Vagina (tissue), 2 donors: Measurements from ENCODE around the gene FCRL2. TPM values are rescaled to one million over a fixed set of nuclear protein-coding genes. Genes with fewer than 3 reads are reported as not detected.

Experiments used
- DNase-seq, 2 donors: peaks; one replicate each; pipeline ENCODE4 v3.0.0-alpha.2; 2017; ENCODE audit errors: extremely low spot score in 2 of 2
- H3K27ac ChIP-seq: fragments of 200-600 bp; sonication (generic); one replicate; pipeline ENCODE4 v1.5.1; 2019
- H3K27me3 ChIP-seq: fragments of 200-600 bp; sonication (generic); one replicate; pipeline ENCODE4 v1.5.1; 2019
- H3K36me3 ChIP-seq, 2 donors: fragments of 200-600 bp; sonication (generic); one replicate each; pipeline ENCODE4 v1.5.1; 2017 to 2019
- H3K4me1 ChIP-seq: fragments of 200-600 bp; sonication (generic); one replicate; pipeline ENCODE4 v1.5.1; 2019
- H3K4me3 ChIP-seq, 2 donors: fragments of 200-600 bp; sonication (generic); 1 replicate in 1 of 2; 2 replicates in 1 of 2; pipeline ENCODE4 v1.5.1; 2016 to 2019
- H3K9me3 ChIP-seq: fragments of 200-600 bp; sonication (generic); one replicate; pipeline ENCODE4 v1.5.1; 2019
- CTCF ChIP-seq, 3 experiments: fragments of 450-650 bp in 2 of 3; fragments of 200-600 bp in 1 of 3; sonication (generic) in 1 of 3; IDR thresholded peaks; one replicate each; pipeline ENCODE4 v1.5.1; 2017 to 2019; ENCODE audit warnings: antibody characterized with exemption in 3 of 3, mild to moderate bottlenecking in 2 of 3, moderate library complexity in 2 of 3
- POLR2A ChIP-seq, 2 donors: fragments of 450-650 bp; IDR thresholded peaks; one replicate each; pipeline ENCODE4 v1.6.1; 2017; ENCODE audit warnings: antibody characterized with exemption in 2 of 2, mild to moderate bottlenecking in 2 of 2, moderate library complexity in 2 of 2
- POLR2AphosphoS5 ChIP-seq, 2 donors: sonication (generic); formaldehyde crosslinking; IDR thresholded peaks; one replicate each; pipeline ENCODE4 v1.9.0; 2017; ENCODE audit warnings: antibody characterized with exemption in 2 of 2, mild to moderate bottlenecking in 2 of 2, low read depth in 1 of 2; ENCODE audit not compliant: insufficient read depth in 1 of 2
- intact Hi-C: fragments of 100-400 bp; cut with DNase I; formaldehyde crosslinking; loops from one replicate; pipeline ENCODE4 v1.15.1; 2023
- total RNA-seq: library from RNA; depleted of rRNA; stranded (reverse); fragments of >200 nt; gene quantifications from one replicate; pipeline ENCODE4 v1.2.3, GENCODE V29; 2016

FCRL2 gene
- total RNA-seq, 1 donor from 2014 or later, result not detected

DNA sequence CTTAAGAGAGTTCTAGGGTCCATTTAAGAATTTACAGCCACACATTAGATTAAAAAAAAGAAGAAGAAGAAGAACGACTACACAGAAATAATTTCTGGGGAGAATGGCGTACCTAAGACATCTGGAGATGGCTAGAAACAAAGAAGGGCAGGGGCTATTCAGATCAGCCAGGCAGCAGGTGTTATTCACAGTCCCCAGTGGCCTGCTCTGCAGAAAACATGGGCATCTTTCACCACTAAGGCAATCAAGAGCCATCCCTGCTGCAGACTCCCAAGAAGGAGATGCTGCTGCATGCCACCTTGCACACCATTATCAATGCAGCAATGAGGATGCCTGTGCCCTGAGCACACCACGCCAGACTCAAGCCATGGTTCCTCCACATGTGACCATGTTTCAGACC, 7.9 kb upstream of the FCRL2 start:
- no peak overlapping the region for H3K4me3 ChIP-seq
- H3K9me3 ChIP-seq, result no peaks in the 10 kb centered on the region
- H3K27me3 ChIP-seq, result no peaks in the 10 kb centered on the region
- TF ChIP-seq POLR2A (IDR thresholded peaks at IDR 0.05) (no peak), POLR2AphosphoS5 (IDR thresholded peaks at IDR 0.05; ENCODE audit: insufficient read depth in 1 of 2, low read depth in 1 of 2) (no peak), CTCF (IDR thresholded peaks at IDR 0.05) (no peak)
- no peak overlapping the region for H3K27ac ChIP-seq
- no peaks in the 10 kb centered on the region for H3K36me3 ChIP-seq
- intact Hi-C loops, result no loop called here
- no peak for DNase-seq
- no peaks in the 10 kb centered on the region for H3K4me1 ChIP-seq

DNA sequence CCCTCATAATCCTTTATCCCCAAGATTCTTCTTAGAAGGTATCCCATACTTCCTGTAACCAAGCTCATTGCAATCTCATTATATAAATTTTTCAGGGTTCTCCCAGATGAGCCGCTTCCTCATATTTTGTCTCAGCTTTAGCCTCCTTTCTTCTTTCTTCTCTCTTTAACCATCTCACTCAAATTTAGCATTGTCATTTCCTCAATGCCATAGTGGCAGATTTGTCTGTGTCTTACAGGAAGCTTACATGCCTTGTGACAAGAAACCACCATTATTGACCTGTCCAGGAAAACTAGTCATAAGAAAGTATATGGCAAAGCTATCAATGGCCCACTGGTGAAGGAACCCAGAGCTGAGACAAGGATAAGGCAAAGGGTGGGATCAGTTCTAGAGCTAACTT, 6.0 kb upstream of the FCRL2 start:
- Histone ChIP-seq H3K4me1 (no peaks in the 10 kb centered on the region), H3K4me3 (no peak overlapping the region), H3K27ac (no peak overlapping the region), H3K36me3 (no peaks in the 10 kb centered on the region), H3K9me3 (no peaks in the 10 kb centered on the region), H3K27me3 (no peaks in the 10 kb centered on the region)
- TF ChIP-seq POLR2AphosphoS5 (IDR thresholded peaks at IDR 0.05; ENCODE audit: insufficient read depth in 1 of 2, low read depth in 1 of 2) (no peak), POLR2A (IDR thresholded peaks at IDR 0.05) (no peak), CTCF (IDR thresholded peaks at IDR 0.05) (no peak)
- DNase-seq, result no peak
- intact Hi-C loops, result no loop called here

DNA sequence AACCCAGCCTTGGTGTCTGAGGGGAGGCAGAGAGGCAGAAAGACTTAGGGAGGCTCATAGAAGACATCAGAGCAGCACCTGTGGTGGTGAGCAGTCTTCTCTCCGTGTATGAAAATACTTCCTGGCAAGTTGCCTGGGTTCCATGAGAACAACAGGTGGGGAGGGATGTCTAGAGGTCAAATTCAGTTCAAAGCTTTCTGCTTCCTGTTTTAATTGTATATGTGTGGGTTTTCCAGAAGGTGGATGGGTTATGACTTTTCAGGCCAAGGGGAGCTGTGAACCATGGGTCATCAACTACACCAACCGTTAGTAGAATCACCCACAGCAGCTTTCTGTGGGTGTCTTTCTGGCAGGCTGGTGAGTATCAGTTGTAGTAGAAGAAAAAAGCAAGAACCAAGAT, 4.1 kb upstream of the FCRL2 start:
- Histone ChIP-seq H3K27ac (no peak overlapping the region), H3K27me3 (no peaks in the 10 kb centered on the region), H3K9me3 (no peaks in the 10 kb centered on the region), H3K4me1 (no peaks in the 10 kb centered on the region), H3K36me3 (no peaks in the 10 kb centered on the region), H3K4me3 (no peak overlapping the region)
- TF ChIP-seq POLR2A (IDR thresholded peaks at IDR 0.05) (no peak), CTCF (IDR thresholded peaks at IDR 0.05) (no peak), POLR2AphosphoS5 (IDR thresholded peaks at IDR 0.05; ENCODE audit: insufficient read depth in 1 of 2, low read depth in 1 of 2) (no peak)
- no peak for DNase-seq
- intact Hi-C loops, result no loop called here

GRCh38 chr1:157775101-157775870, 1.6 kb downstream of the FCRL2 start:
- no peaks in the 10 kb centered on the region for H3K27me3 ChIP-seq
- no peak overlapping the region for H3K4me3 ChIP-seq
- no peaks in the 10 kb centered on the region for H3K4me1 ChIP-seq
- no peak for TF ChIP-seq POLR2AphosphoS5 (IDR thresholded peaks at IDR 0.05; ENCODE audit: insufficient read depth in 1 of 2, low read depth in 1 of 2)
- TF ChIP-seq POLR2A (IDR thresholded peaks at IDR 0.05), result no peak
- no peak for TF ChIP-seq CTCF (IDR thresholded peaks at IDR 0.05)
- intact Hi-C loops, result no loop called here
- DNase-seq, result no peak
- H3K36me3 ChIP-seq, result no peaks in the 10 kb centered on the region
- no peaks in the 10 kb centered on the region for H3K9me3 ChIP-seq
- H3K27ac ChIP-seq, result no peak overlapping the region

DNA sequence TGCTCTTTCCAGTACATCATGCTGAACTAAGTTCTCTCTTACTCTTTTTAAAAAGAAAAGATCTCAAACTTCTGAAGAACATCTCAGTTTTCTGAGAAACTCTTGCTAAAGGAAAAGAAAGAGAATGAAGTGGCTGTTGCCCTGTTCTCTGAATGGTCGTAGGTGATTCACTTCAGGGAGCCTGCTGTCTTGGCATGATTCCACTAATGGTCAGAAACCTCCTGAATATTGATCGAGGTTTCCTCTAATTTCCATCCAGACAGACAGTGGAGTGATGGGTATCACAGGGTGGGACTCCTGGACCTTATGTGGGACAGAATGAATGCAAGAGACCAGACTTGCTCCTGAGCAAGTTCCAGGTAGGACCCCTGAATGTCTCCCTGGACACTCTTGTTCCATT, 2.5 kb downstream of the FCRL2 start:
- no peak for DNase-seq
- Histone ChIP-seq H3K9me3 (no peaks in the 10 kb centered on the region), H3K36me3 (no peaks in the 10 kb centered on the region), H3K27ac (no peak overlapping the region), H3K27me3 (no peaks in the 10 kb centered on the region), H3K4me3 (no peak overlapping the region), H3K4me1 (no peaks in the 10 kb centered on the region)
- intact Hi-C loops, result no loop called here
- TF ChIP-seq CTCF (IDR thresholded peaks at IDR 0.05) (no peak), POLR2A (IDR thresholded peaks at IDR 0.05) (no peak), POLR2AphosphoS5 (IDR thresholded peaks at IDR 0.05; ENCODE audit: insufficient read depth in 1 of 2, low read depth in 1 of 2) (no peak)
